Mesothelial cell of epicardium (in vitro differentiated cells): ENCODE results near the gene PRKAR1B. TPM values are rescaled to one million over a fixed set of nuclear protein-coding genes. Genes with fewer than 3 reads are reported as not detected.
"Not testable (repeated sequence)": the region's sequence is repeated elsewhere in the genome, so short reads cannot be mapped to it uniquely, and the experiment has no call there.

Source experiments
- DNase-seq, 2 experiments: peaks; one replicate each; pipeline ENCODE4 v3.0.0; 2021; ENCODE audit warnings: low spot score in 2 of 2; ENCODE audit not compliant: unreplicated experiment in 2 of 2
- H3K27ac Mint-ChIP-seq: 2 replicates; pipeline ENCODE4 v1.8.0; 2021; ENCODE audit warnings: mixed read lengths
- H3K27me3 Mint-ChIP-seq: 2 replicates; pipeline ENCODE4 v1.8.0; 2021; ENCODE audit warnings: low read depth, mixed read lengths
- H3K36me3 Mint-ChIP-seq: 2 replicates; pipeline ENCODE4 v1.8.0; 2021; ENCODE audit warnings: mixed read lengths
- H3K4me1 Mint-ChIP-seq: 2 replicates; pipeline ENCODE4 v1.8.0; 2021; ENCODE audit warnings: mixed read lengths
- H3K4me3 Mint-ChIP-seq: 2 replicates; pipeline ENCODE4 v1.8.0; 2021; ENCODE audit warnings: mild to moderate bottlenecking, moderate library complexity, mixed read lengths
- H3K9me3 Mint-ChIP-seq: 2 replicates; pipeline ENCODE4 v1.8.0; 2021; ENCODE audit warnings: mixed read lengths
- total RNA-seq: library from RNA; stranded (reverse); gene quantifications from 3 replicates; pipeline ENCODE4 v1.2.1, GENCODE V29; 2021
- TF ChIP-seq, protein P1 (sequence below): fragments of 200-600 bp; sonication (generic); IDR thresholded peaks from one replicate; pipeline ENCODE4 v1.5.0; 2021; ENCODE audit warnings: antibody characterized with exemption; ENCODE audit not compliant: unreplicated experiment

The PRKAR1B gene
- total RNA-seq, 1 donor from 2014 or later, result 50.6 TPM

DNA sequence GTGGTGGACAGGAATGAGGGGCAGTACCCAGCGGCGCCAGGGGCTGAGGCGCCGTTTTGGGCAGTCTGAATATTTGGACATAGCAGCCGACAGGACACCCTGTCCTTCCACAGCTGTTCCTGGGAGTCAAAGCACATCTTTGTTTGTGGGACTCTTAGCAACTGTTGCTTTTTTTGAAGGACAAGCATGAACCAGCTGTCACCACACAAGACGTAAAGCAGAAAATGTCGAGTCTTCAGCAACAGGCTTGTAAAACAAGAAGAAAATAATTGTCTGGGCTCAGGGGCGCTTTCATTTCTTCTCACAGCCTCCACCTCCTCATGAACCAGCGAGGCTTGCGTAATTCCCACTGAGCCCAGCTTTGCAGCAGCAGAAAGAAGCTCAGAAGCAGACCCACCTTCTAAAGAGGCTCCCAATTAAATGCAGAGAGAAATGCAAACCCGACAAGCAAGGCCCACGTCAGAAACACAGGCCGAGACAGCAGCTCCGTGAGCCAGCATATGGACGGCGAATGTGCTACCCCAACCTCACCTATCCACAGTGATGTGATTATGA, 69.4 kb downstream of the PRKAR1B start:
- no peak for DNase-seq
- Mint-ChIP-seq H3K4me1 (no peaks in the 10 kb centered on the region), H3K27ac (peak overlapping the region; percentile 45), H3K9me3 (no peaks in the 10 kb centered on the region), H3K36me3 (peaks cover 6% of the 10 kb centered on the region), H3K27me3 (no peaks in the 10 kb centered on the region), H3K4me3 (no peak overlapping the region)
- TF ChIP-seq, protein P1, sequence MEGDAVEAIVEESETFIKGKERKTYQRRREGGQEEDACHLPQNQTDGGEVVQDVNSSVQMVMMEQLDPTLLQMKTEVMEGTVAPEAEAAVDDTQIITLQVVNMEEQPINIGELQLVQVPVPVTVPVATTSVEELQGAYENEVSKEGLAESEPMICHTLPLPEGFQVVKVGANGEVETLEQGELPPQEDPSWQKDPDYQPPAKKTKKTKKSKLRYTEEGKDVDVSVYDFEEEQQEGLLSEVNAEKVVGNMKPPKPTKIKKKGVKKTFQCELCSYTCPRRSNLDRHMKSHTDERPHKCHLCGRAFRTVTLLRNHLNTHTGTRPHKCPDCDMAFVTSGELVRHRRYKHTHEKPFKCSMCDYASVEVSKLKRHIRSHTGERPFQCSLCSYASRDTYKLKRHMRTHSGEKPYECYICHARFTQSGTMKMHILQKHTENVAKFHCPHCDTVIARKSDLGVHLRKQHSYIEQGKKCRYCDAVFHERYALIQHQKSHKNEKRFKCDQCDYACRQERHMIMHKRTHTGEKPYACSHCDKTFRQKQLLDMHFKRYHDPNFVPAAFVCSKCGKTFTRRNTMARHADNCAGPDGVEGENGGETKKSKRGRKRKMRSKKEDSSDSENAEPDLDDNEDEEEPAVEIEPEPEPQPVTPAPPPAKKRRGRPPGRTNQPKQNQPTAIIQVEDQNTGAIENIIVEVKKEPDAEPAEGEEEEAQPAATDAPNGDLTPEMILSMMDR, result no peak

DNA sequence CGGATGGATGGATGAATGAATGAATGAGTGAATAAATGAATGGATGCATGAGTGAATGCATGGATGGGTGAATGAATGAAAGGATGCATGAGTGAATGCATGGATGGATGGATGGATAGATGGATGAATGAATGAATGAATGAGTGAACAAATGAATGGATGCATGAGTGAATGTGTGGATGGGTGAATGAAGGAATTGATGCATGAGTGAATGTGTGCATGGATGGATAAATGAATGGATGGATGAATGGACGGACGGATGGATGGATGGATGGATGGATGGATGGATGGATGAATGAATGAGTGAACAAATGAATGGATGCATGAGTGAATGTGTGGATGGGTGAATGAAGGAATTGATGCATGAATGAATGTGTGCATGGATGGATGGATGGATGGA, 70.1 kb downstream of the PRKAR1B start:
- DNase-seq, H3K27me3 Mint-ChIP-seq, H3K4me3 Mint-ChIP-seq, H3K36me3 Mint-ChIP-seq, H3K27ac Mint-ChIP-seq, H3K4me1 Mint-ChIP-seq, H3K9me3 Mint-ChIP-seq: not testable (repeated sequence)

DNA sequence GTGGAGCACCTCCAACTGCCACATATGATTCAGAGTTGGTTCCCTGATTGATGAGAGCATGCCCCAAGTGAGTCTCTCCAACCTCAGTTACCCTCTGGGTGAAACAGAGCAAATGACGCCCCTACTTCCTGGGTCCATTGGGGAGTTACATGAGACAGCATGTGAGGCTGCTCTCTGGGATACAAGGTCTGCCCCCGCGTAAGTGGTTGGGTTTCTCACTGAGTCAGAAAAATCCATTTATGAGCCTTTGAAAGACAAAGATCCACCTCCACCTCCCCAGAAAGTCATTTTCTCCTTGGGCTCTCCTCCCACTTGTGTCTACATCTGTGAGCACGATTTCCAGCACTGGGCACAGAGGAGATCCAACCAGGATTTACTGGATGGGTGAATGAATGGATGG, 71.3 kb downstream of the PRKAR1B start:
- Mint-ChIP-seq H3K27ac (no peak overlapping the region), H3K4me1 (no peaks in the 10 kb centered on the region), H3K36me3 (peaks cover 6% of the 10 kb centered on the region), H3K27me3 (no peaks in the 10 kb centered on the region), H3K9me3 (no peaks in the 10 kb centered on the region), H3K4me3 (no peak overlapping the region)
- DNase-seq, result no peak
- TF ChIP-seq, protein P1, result no peak

DNA sequence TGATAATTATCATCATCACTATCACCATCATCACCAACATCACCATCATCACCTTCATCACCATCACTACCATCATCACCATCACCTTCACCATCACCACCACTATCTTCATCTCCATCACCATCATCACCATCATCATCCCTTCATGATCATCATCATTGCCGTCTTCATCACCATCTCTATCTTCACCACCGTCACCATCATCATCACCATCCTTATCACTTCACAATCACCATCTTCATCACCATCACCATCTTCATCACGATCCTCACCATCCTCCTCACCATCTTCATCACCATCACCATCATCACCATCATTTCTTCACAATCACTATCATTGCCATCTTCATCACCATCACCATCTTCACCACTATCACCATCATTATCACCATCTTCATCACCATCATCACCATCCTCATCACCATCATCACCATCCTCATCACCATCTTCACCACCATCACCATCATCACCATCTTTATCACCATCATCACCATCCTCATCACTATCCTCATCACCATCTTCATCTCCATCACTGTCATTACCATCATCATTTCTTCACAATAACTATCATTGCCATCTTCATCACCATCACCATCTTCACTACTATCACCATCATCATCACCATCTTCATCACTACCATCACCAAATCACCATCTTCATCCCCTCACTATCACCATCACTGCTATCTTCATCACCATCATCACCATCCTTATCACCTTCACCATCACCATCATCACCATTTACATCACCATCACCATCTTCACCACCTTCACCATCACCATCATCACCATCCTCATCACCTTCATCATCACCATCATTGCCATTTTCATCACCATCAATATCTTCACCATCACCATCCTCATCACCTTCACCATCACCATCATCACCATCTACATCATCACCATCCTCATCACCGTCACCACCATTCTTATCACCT, 73.0 kb downstream of the PRKAR1B start:
- Mint-ChIP-seq H3K9me3 (no peaks in the 10 kb centered on the region), H3K4me3 (no peak overlapping the region), H3K4me1 (no peaks in the 10 kb centered on the region), H3K27ac (no peak overlapping the region), H3K36me3 (peaks cover 3% of the 10 kb centered on the region), H3K27me3 (no peaks in the 10 kb centered on the region)
- DNase-seq, result no peak
- TF ChIP-seq, protein P1, result no peak

DNA sequence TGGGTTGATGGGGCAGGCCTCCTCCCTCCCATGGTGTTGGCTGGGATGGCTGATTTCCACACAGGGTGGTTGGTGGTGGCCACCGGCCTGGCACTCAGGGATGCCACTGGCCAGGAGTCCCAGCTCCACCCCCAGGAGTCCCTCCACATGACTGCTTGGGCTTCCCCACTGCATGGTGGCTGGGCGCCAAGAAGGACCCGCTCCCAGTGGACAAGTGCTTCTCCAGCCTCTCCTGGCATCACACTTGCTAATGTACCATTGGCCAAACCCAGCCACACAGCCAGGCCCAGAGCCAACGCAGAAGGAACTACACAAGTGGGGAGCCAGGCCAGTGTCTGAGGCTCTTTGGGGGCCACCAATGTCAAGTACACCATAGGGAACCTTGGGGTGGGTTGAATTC, 74.2 kb downstream of the PRKAR1B start:
- no peak overlapping the region for H3K27ac Mint-ChIP-seq
- TF ChIP-seq, protein P1, result no peak
- H3K4me1 Mint-ChIP-seq, result no peaks in the 10 kb centered on the region
- DNase-seq, result no peak
- H3K4me3 Mint-ChIP-seq, result no peak overlapping the region
- no peaks in the 10 kb centered on the region for H3K27me3 Mint-ChIP-seq
- H3K9me3 Mint-ChIP-seq, result no peaks in the 10 kb centered on the region
- no peaks in the 10 kb centered on the region for H3K36me3 Mint-ChIP-seq

DNA sequence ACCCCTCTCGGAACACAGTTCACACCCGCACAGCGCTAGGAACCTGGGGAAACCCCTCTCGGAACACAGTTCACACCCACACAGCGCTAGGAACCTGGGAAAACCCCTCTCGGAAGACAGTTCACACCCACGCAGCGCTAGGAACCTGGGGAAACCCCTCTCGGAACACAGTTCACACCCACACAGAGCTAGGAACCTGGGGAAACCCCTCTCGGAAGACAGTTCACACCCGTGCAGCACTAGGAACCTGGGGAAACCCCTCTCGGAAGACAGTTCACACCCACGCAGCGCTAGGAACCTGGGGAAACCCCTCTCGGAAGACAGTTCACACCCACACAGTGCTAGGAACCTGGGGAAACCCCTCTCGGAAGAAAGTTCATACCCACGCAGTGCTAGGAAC, 74.9 kb downstream of the PRKAR1B start:
- not testable (repeated sequence) for H3K27ac Mint-ChIP-seq, DNase-seq, H3K27me3 Mint-ChIP-seq, H3K36me3 Mint-ChIP-seq, H3K4me3 Mint-ChIP-seq, H3K9me3 Mint-ChIP-seq, H3K4me1 Mint-ChIP-seq
